WTC11 (cell line): ENCODE results near the gene HID1. TPM values are rescaled to one million over a fixed set of nuclear protein-coding genes. Genes with fewer than 3 reads are reported as not detected.

Source experiments
- AFF4 ChIP-seq: sonication (generic); formaldehyde crosslinking; IDR thresholded peaks from 2 replicates; pipeline ENCODE4 v1.8.1; 2023; ENCODE audit warnings: mild to moderate bottlenecking, missing genetic modification reagents, borderline replicate concordance
- AR ChIP-seq: fragments of 250-450 bp; sonication (Bioruptor Pico); IDR thresholded peaks from 2 replicates; pipeline ENCODE4 v1.9.0; 2021; ENCODE audit warnings: mild to moderate bottlenecking
- ARID4B ChIP-seq: sonication (generic); formaldehyde crosslinking; IDR thresholded peaks from 2 replicates; pipeline ENCODE4 v1.8.0; 2023; ENCODE audit warnings: missing genetic modification reagents, mild to moderate bottlenecking, borderline replicate concordance
- ATF1 ChIP-seq: sonication (generic); formaldehyde crosslinking; IDR thresholded peaks from 2 replicates; pipeline ENCODE4 v1.8.1; 2023; ENCODE audit warnings: mild to moderate bottlenecking, moderate library complexity, missing genetic modification reagents
- ELF4 ChIP-seq: sonication (generic); formaldehyde crosslinking; IDR thresholded peaks from 2 replicates; pipeline ENCODE4 v1.8.1; 2022; ENCODE audit warnings: low read depth, mild to moderate bottlenecking, moderate library complexity, missing genetic modification reagents
- ETV6 ChIP-seq: sonication (generic); formaldehyde crosslinking; IDR thresholded peaks from 2 replicates; pipeline ENCODE4 v1.8.1; 2022; ENCODE audit warnings: mild to moderate bottlenecking, missing genetic modification reagents
- FOXK1 ChIP-seq: sonication (generic); formaldehyde crosslinking; IDR thresholded peaks from 2 replicates; pipeline ENCODE4 v1.8.0; 2022; ENCODE audit warnings: mild to moderate bottlenecking, moderate library complexity, missing genetic modification reagents
- FOXP4 ChIP-seq: sonication (generic); formaldehyde crosslinking; IDR thresholded peaks from 2 replicates; pipeline ENCODE4 v1.8.0; 2022; ENCODE audit warnings: mild to moderate bottlenecking, missing genetic modification reagents
- HMGA2 ChIP-seq: fragments of 250-450 bp; sonication (Bioruptor Pico); IDR thresholded peaks from 2 replicates; pipeline ENCODE4 v1.4.0; 2021; ENCODE audit warnings: mild to moderate bottlenecking, moderate library complexity
- HMGXB4 ChIP-seq: sonication (generic); formaldehyde crosslinking; IDR thresholded peaks from 2 replicates; pipeline ENCODE4 v1.8.1; 2023; ENCODE audit warnings: mild to moderate bottlenecking, moderate library complexity, missing genetic modification reagents
- IRF2 ChIP-seq: sonication (generic); formaldehyde crosslinking; IDR thresholded peaks from 2 replicates; pipeline ENCODE4 v1.8.0; 2022; ENCODE audit warnings: low read depth, missing genetic modification reagents, borderline replicate concordance
- JAZF1 ChIP-seq: fragments of 250-450 bp; sonication (Bioruptor Pico); IDR thresholded peaks from 2 replicates; pipeline ENCODE4 v1.9.0; 2021; ENCODE audit warnings: moderate library complexity, mild to moderate bottlenecking, inconsistent platforms
- NR2C2 ChIP-seq: sonication (generic); formaldehyde crosslinking; IDR thresholded peaks from 2 replicates; pipeline ENCODE4 v1.8.0; 2022; ENCODE audit warnings: mild to moderate bottlenecking, missing genetic modification reagents
- TEAD4 ChIP-seq: sonication (generic); formaldehyde crosslinking; IDR thresholded peaks from 2 replicates; pipeline ENCODE4 v1.8.0; 2022; ENCODE audit warnings: mild to moderate bottlenecking, missing genetic modification reagents
- ZNF219 ChIP-seq: sonication (generic); formaldehyde crosslinking; IDR thresholded peaks from 2 replicates; pipeline ENCODE4 v1.8.0; 2023; ENCODE audit warnings: missing genetic modification reagents, mild to moderate bottlenecking, borderline replicate concordance
- ZNF232 ChIP-seq: sonication (generic); formaldehyde crosslinking; IDR thresholded peaks from 2 replicates; pipeline ENCODE4 v1.8.0; 2022; ENCODE audit warnings: mild to moderate bottlenecking, missing genetic modification reagents
- ZNF263 ChIP-seq: sonication (generic); formaldehyde crosslinking; IDR thresholded peaks from 2 replicates; pipeline ENCODE4 v1.8.1; 2022; ENCODE audit warnings: low read depth, mild to moderate bottlenecking, moderate library complexity, missing genetic modification reagents
- ZNF317 ChIP-seq: sonication (generic); formaldehyde crosslinking; IDR thresholded peaks from 2 replicates; pipeline ENCODE4 v1.8.1; 2023; ENCODE audit warnings: low read depth, mild to moderate bottlenecking, moderate library complexity, missing genetic modification reagents, borderline replicate concordance
- ZNF396 ChIP-seq: fragments of 250-450 bp; sonication (Bioruptor Pico); IDR thresholded peaks from 2 replicates; pipeline ENCODE4 v1.8.0; 2021; ENCODE audit warnings: mild to moderate bottlenecking, moderate library complexity, borderline replicate concordance
- ZNF671 ChIP-seq: fragments of 250-450 bp; sonication (Bioruptor Pico); IDR thresholded peaks from 2 replicates; pipeline ENCODE4 v1.8.0; 2021; ENCODE audit warnings: mild to moderate bottlenecking
- total RNA-seq: library from RNA; stranded (reverse); gene quantifications from 3 replicates; pipeline ENCODE4 v1.2.3, GENCODE V29; 2021
- TF ChIP-seq, protein P1 (sequence below): sonication (generic); formaldehyde crosslinking; IDR thresholded peaks from 2 replicates; pipeline ENCODE4 v1.8.1; 2023; ENCODE audit warnings: mild to moderate bottlenecking, missing genetic modification reagents
- TF ChIP-seq, protein P2 (sequence below): sonication (generic); formaldehyde crosslinking; conservative IDR thresholded peaks from 2 replicates; pipeline ENCODE4 v1.8.1; 2022; ENCODE audit warnings: mild to moderate bottlenecking, missing genetic modification reagents

HID1 gene
- total RNA-seq, 1 experiment from 2014 or later = 16.7 TPM

DNA sequence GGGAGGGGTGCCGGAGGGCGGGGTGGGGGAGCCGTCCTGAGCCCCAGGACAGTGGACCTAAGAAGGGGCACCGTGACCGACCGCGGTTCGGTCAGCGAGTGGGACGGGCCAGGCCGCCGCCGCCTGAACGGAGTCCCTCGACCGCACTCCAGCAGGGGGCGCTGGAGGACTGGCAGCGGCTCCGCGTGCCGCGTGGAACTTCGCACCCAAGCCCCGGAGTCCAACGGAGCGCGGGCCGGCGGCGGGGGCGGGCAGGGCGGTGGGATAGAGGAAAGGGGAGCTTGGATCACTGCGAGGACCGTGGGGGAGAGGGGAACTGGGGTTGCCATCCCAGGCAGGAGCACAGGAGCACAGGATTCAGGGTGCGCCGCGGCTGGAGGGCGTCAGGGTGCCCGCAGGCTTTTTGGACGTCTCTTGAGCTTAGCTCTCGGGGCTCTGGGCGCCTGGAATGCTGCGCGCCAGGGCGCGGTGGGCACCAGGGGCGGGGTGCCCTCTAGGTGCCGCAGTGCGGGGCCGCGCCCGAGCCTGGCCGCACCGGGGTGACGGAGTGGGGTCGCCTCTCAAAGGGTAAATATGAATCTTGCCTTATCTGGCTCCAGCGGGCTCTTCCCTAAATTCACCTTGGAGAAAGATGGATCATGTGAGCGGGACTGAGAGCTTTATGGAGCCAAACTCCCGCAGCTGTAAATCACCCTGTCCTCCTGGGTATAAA lies 48.9 kb downstream of the HID1 start (continued):
- TF ChIP-seq ELF4 (CRISPR knock-in tag) (no peak), ATF1 (CRISPR knock-in tag) (no peak), ZNF396 (CRISPR knock-in tag) (no peak), ETV6 (no peak), IRF2 (no peak), ARID4B (no peak), ZNF317 (CRISPR knock-in tag) (no peak), HMGXB4 (CRISPR knock-in tag) (no peak), NR2C2 (CRISPR knock-in tag) (no peak), HMGA2 (CRISPR knock-in tag) (no peak), ZNF232 (CRISPR knock-in tag) (0 out of 2 replicates have a peak, but pooled peaks have one; percentile 41), ZNF671 (CRISPR knock-in tag) (no peak), FOXK1 (CRISPR knock-in tag) (no peak), AFF4 (CRISPR knock-in tag) (no peak), FOXP4 (CRISPR knock-in tag) (peak; percentile 62; the same call in 1 of the 2 replicates), JAZF1 (CRISPR knock-in tag) (no peak), AR (no peak), TEAD4 (CRISPR knock-in tag) (no peak), ZNF263 (no peak), ZNF219 (no peak)
- TF ChIP-seq, protein P1, sequence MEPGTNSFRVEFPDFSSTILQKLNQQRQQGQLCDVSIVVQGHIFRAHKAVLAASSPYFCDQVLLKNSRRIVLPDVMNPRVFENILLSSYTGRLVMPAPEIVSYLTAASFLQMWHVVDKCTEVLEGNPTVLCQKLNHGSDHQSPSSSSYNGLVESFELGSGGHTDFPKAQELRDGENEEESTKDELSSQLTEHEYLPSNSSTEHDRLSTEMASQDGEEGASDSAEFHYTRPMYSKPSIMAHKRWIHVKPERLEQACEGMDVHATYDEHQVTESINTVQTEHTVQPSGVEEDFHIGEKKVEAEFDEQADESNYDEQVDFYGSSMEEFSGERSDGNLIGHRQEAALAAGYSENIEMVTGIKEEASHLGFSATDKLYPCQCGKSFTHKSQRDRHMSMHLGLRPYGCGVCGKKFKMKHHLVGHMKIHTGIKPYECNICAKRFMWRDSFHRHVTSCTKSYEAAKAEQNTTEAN (CRISPR knock-in tag) = no peak
- TF ChIP-seq, protein P2, sequence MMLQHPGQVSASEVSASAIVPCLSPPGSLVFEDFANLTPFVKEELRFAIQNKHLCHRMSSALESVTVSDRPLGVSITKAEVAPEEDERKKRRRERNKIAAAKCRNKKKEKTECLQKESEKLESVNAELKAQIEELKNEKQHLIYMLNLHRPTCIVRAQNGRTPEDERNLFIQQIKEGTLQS (CRISPR knock-in tag) = no peak
